Activated CD4-positive, alpha-beta T cell treated with anti-CD3 and anti-CD28 coated beads for 24 hours (primary cell): ENCODE results near the gene TGFBRAP1.

Source experiments
- DNase-seq, 2 donors: peaks; one replicate each; pipeline ENCODE4 v3.0.0-alpha.2; 2020; ENCODE audit warnings: low read depth in 2 of 2

Gene TGFBRAP1

DNA sequence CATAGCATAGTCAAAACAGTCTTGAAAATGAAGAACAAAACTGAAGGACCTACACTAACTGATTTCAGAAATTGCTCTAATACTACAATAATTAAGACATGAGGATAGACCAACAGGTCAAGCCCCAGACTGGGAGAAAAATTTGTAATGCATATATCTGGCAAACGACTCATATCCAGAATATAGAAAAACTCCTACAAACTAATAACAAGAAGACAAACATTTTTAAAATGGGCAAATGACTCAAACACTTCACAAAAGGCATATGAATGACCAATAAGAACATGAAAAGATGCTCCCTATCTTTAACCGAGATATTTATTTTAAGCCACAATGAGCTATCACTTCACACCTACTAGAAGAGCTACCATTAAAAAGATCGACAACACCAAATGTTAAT is 14.2 kb downstream of the TGFBRAP1 start:
- no peak for DNase-seq

DNA sequence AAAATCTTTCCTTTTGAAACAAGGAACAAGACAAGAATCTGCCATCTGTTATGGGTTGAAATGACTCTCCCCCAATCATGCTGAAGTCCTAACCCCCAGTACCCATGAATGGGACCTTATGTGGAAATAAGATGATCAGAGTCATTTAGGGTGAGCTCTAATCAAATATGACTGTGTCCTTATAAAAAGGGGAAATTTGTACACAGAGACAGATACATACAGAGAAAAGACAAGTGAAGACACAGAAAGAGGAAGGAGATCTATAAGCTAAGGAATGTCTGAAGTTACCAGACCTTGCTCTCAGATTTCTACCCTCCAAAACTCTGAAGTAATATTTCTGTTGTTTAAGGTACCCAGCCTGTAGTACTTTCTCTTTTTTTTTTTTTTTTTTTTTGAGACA is 15.7 kb downstream of the TGFBRAP1 start:
- DNase-seq: no peak

DNA sequence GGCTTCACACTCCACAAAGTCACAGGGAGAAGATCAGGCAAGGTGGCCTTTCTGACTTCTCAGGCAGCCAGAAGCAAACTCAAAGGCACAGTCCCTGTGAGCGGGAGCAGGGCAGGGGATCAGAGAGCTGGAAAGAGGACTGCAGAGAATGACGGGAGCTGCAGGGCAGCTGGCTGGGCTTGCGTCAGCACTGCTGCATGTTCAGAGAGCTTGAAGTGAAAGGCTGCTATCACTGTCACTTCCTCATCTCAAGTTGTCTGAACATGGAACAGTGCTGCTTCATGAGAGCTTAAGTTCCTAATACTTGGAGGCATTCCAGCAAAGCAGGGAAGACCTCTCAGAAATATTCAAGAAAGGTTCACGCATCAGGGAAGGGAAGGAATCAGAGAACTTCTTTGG is 20.4 kb downstream of the TGFBRAP1 start:
- DNase-seq: no peak

DNA sequence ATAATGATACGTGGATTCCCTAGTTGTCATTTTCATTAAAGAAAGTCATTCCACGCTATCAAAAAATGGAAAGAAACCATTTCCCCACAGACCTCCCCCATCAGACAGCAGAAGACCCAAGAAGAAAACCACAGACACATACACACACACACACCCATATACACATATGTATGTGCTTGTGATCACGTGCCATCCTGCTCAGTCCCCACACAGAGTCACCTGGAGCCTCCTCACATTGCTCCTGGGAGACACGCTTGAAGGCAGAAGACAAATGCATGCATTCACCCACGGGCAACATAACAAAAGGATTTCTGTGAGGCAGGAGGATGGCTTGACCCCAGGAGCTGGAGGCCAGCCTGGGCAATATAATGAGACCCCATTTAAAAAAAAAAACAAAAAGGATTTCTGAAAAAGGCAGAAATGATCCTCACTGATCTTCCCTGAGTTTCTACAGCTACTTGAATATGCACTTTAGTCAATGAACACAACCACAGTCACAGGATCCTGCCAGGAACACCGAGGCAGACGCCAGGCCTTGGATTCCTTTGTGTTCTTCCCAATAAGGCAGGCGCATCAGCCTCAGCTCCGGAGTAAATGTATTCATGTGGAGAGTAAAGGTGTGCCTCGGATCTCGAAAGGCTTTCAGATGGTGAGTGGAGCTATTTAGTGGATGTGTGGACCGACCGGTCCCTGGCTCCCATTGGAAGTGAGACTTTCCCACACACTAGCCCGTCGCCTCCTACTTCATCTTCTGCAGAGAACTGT is 21.0 kb downstream of the TGFBRAP1 start:
- DNase-seq: no peak

DNA sequence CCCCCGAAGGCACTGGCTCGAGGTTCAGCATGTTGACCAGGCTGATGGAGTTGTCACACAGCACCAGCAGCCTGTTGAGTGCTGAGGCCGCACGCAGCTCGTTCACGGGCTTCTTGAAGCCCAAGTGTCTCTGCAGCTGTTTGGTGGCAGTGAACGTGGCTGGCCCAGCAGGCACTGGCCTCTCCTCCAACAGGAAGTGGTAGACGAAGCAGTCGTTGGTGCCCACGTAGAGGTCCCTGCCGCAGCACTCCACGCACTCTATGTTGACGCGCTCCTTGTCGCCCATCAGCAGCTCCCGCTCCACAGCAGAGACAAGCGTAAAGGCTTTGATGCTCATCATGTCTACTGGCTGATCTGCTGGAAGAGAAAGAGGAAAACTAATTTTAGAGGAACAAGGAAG is 21.6 kb downstream of the TGFBRAP1 start:
- no peak for DNase-seq

DNA sequence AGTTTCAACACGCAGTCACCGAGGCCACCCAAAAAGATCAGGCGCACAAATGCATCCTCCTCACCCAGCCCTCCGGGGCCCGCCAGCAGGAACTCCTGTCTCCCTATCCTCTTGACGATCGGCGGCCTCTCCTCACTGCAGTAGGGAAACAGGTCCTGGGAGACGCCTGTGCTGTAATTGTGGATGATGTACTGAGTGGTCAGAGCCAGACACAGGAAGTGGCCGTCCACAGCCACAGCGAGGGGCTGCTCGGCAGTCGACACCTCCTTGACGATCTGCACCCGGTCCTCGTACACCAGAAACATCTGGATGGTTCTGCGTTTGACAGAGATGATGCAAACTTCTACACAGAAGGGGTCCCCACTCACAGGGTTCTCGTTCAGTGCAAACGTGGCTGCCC is 22.0 kb downstream of the TGFBRAP1 start:
- DNase-seq: no peak

DNA sequence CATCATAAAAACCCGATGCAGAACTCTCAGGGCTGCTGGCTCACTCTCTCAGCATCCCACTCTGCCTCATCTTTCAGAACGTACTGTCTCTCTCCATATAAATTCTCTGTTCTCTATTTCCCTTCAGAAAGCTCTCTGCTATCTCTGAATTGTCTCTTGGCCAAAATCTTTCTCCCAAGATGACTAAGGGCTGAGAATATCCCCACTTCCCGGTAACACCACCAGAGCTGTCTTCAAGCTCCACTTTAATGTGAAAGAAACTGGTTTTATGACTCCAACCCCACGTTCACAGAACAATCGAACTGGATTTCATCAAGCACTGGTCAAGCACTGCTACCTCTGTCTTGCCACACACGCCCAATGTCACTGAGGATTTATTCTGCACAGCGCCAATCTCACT is 22.4 kb downstream of the TGFBRAP1 start:
- DNase-seq: no peak

DNA sequence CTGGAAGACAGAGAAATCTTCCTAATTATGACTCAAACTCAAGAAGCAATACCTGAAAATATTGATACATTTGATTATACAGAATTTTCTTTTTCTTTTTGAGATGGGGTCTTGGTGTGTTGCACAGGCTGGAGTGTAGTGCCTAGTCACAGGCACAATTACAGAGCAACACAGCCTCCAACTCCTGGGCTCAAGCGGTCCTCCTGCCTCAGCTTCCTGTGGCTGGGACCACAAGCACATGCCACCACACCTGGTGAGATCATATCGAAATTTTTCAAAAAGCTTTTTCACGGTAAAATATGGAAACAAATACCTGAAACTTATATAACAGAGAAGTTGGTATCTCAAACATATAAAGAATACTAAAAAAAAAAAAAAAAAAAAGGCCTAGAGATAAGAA is 27.9 kb downstream of the TGFBRAP1 start:
- no peak for DNase-seq

DNA sequence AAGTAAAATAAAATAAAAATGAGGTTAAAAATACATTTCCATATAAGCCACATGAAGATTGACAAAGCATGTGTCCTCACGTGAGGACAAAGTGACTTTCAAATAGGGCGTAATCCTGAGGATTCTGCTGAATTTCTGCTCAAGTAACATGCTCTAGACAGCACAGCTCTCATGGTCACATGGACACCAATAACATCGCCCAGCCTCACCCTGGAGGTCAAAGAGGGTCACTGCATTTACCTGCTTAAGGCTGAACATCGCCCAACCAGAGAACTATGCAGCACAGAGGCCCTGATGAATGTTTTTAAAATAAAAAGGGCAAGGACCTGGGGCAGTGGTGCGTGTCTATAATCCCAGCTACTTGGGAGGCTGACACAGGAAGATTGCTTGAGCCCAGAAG is 30.2 kb downstream of the TGFBRAP1 start:
- no peak for DNase-seq

DNA sequence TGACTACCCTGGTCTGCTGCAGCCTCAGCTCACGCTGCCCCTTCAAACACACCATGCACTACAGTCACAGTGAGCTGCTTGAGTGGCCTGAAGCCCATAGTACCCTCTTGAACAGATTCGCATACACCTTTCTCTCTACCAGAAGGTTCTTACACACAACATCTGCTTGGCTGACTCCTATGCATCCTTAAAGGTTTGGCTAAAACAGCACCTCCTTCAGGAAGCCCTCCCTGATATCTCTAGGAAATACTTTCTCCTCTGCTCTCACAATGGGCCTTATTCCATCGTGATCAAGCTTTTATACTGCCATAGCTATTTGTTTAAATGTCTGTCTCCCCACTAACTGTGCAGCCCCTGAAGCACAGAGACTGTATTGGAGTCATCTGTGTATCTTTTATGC is 31.5 kb downstream of the TGFBRAP1 start:
- no peak for DNase-seq

DNA sequence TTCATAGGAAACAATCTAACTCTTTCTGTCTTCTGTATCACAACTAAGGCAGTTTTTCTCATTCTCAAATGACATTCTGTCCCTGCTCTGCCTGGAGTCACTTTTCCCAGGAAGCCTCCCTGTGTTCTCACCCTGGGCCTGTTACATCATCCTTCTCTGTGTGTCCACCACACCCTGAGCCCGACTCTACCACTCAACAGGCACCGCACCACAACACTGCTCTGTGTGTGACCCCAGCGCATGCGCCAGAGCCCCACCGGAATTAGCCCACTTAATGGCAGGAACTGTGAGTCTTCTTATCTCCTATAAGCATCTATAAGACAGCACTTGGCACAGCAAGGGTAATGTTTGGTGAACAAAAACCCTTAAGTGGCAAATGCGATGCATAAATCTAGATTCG is 32.3 kb downstream of the TGFBRAP1 start:
- no peak for DNase-seq

DNA sequence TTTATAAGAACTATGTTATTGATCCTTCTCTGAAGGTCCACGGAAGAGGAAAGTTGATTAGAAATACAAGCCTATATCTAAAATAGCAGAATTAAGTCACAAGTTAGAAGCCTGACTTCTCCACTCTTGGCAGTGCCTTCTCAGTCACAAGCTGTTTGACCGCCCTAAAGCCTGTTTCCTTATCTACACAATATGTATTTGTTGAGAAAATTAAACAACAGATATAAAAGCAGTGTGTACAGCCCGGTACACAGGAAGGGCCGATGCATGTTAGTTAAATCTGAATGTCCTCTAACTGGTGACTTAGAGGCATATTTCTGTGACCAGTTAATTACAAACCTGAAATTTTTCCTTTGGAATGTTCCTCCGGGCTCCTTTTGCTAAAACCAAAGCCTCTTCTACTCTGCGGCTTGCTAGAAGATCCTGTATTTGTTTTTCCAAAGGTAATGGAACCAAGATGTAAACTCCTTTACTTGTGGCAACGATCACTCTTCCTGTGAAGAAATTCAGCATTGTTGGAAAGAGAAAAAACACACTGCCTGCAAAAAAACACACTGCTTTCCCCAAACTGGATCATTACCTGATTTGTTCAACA is 33.4 kb downstream of the TGFBRAP1 start:
- no peak for DNase-seq

DNA sequence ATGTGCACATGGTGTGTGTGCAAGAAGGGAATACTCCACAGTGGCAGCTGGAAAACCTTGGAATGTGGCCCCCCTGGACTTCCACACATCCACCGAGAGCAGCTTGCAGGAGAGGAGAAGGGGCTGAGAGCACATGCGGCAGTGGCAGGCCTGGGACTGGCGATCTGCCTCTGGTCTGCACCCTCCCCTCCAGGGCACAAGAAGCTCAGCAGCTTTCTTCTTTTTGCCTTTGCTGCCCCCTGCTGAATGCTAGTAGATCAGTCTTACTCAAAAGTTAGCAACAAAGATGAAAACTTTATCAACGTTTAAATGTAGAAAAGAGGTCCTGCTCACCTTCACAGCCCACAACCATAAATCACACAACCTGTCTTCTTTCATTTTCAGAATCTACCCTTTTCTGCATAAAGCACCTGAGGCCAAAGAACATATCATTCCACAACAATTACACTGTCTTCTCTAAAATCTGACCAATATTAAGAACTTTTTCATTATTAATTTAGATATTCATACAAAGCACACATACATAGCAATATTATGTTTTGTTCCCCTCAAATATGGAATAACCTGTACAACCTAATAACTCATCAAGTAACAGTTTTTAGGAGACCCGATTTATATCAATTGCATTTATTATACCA is 34.6 kb downstream of the TGFBRAP1 start:
- no peak for DNase-seq

DNA sequence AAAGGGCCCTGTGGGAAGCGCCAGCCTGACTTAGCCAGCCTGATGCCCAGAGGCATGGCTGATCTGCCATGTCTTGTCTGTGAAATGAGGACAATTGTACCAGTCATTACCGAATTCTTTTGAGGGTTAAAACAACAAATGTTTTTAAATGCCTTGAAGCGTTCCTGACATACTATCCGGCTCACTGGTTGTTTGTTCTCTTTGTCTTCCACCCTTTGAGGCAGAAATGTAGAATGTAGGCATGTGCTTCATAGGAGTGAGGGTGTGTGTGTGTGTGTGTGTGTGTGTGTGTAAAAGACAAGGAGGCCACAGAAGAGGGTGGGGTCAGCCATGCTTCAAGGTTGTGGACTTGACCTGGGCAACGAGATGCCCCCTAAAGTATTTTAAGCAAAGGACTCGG is 35.5 kb downstream of the TGFBRAP1 start:
- DNase-seq: no peak

DNA sequence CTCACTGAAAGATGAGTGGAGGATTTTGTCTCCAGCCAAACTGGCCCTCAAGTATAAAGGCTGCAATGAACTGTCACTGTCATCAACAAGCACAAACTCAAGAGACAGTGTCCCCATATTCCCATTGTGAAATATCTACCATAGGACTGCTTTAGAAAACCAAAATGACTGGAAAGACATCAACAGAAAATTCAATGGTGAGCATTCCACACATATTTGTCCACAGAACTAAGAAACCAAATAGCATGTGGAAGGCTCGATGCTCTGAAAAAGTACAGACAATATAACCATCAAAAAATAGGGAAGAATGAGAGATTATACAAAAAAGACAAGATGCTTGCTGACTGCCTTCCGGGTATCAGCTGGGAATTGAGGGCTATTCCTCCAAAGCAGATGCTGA is 37.6 kb downstream of the TGFBRAP1 start:
- DNase-seq: no peak

DNA sequence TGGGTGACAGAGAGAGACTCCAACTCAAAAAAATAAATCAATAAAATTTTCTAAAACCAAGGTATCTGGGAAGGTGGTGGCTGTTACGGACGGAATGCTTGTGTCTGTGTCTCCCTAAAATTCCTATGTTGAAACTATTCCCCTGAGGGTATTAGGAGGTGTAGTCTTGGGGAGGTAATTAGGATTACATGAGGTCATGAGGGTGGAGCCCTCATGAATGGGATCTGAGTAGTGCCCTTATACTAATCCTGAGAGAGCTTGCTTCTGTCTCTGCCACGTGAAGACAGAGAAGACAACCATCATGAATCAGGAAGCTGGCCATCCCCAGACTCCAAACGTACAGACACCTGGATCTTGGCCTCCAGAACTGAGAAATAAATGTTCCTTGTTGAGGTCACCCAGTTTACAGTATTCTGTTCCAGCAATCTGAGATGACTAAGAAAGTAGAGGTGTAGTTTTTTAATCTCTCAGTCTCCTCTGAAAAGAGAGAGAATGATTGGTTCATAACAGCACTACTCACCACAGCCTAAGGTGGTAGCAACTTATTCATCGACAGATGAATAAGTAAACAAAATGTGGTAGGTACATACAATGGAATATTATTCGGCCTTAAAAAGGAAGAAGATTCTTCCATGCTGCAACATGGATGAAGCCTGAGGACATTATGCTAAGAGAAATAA is 38.4 kb downstream of the TGFBRAP1 start:
- DNase-seq: no peak

DNA sequence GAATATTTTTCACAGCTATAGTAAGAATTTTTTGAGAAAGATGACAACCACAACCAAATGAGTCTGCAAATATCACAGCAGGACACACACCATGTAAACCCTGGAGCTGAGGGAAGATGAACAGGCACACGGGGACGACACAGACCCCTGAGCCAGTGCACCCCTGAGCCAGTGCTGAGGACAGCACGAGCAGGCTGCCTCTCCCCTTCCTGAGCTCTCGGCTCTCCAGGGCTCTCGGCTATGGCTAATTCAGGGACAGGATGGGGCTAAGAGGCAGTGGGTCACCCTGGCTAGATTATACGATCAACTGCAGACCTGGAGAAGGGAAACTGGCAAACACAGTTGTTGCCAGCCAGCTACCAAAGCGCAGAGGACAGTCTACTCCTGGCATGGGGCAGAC is 41.4 kb downstream of the TGFBRAP1 start:
- no peak for DNase-seq

DNA sequence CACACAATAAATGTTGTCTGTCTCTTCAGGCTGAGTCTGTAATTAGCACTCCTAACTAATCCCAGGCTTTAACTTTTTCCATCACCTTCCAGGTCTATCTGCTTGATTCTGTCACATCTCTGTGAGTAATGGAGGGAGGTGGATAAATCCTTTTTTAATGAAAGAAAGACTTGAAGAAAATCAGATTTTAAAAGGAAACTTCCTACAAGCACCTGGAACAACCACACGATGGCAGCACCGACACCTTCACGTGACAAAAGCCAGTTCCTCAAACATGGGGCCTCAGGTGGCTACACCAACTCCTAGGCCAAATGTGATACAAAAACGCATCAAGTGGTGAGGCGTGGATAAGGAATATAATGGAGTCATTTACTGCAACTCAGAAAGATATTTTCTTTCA is 41.8 kb downstream of the TGFBRAP1 start:
- peak; percentile 3 to 14 for DNase-seq

DNA sequence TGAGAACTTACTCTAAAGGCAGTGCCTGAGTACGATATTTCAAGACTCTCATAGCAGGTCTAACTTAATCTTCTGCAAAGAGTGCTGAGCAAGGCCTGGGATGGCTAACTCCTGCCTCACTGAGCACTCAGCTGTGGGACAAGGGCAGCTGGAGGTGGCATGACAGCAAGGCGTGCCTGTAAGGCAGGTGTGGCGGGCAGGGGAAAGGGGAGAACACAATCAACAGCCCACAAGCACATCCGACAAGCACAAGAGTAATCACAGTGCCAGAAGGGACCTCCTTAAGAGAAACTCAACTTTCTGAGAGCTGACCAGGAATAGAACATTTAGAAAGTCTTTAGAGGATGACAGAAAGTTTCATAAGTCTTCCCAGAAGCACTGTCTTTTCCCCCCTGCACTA is 46.0 kb downstream of the TGFBRAP1 start:
- no peak for DNase-seq

DNA sequence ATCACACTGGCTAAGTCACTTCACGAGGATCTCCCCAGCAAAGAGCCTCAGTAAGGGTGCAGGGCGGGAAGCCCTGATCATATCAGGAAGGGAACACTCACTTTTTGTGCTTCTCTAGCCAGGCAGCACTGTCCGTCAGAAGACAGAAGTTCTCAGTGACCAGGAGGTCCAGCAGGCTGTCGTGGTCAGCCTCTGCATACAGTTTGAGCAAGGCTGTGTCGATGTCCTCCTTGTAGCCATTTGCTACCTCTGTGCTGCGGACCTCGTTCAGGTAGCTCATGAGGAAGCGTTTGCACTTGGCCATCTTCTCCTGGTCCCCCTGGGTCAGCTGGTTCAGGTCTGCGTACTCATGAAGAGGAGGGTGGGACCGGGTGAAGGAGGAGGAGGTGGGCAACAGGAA is 49.3 kb downstream of the TGFBRAP1 start:
- DNase-seq: no peak

DNA sequence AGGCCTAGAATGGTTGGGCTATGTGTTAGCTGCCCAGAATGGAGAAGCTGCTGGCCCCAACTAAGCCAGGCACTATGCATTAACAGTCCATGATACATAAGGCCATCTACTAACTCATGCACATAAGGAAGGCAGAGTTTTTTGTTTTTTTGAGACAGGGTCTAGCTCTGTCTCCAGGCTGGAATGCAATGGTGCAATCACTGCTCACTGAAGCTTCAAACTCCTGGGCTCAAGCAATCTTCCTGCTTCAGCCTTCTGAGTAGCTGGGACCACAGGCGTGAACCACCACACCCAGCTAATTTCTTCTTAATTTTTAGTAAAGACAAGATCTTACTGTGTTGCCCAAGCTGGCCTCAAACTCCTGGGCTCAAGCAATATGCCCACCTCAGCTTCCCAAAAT is 50.4 kb downstream of the TGFBRAP1 start:
- no peak for DNase-seq

DNA sequence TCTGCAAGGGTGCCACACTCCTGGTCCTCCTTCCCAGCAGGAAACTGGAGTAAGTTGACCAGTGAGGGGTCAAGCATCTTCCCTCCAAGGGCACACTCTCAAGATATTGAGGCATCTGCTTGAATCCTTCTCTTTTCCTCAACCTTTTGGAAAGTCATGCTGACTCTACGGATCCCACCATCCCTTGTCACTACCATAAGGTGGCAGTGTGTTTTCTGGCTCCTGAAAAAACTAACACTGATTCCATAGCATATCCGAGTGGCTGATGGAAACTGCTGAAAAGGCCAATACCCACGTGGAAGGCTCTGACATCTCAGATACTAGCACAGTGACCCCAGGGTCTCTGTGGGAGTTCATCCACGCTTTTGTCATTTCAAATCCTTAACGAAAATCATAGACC is 50.9 kb downstream of the TGFBRAP1 start:
- no peak for DNase-seq

DNA sequence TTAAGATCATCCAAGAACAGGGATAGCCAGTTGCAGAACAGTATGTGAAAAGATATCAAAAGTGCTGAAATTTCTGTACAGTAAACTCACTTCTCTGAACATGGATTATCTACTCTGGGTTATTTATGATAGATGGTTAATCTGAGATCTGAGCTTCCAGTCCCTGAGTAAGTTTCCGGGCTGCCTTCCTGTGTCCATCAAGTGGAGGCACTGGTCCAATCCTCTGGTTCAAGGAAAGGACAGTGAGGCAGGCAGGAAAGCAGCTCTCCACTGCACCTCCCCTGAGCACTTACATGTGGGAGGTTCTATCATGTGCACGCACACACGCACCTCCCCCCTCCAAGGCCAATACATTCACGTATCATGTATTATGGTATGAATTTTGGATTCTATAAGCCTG is 55.5 kb downstream of the TGFBRAP1 start:
- no peak for DNase-seq
